GM10266 (cell line): ENCODE measurements around the gene CITED4.
"Not testable (repeated sequence)": the region's sequence is repeated elsewhere in the genome, so short reads cannot be mapped to it uniquely, and the experiment has no call there.

Experiments used
- DNase-seq: peaks from one replicate; pipeline ENCODE4 v3.0.0; 2012; ENCODE audit errors: extremely low spot score
- TF ChIP-seq, protein P1 (sequence below): IDR thresholded peaks from 2 replicates; pipeline ENCODE4 v1.5.1; 2012; ENCODE audit warnings: mild to moderate bottlenecking, low read depth; ENCODE audit not compliant: control insufficient read depth, insufficient read depth; ENCODE audit errors: missing control alignments

Gene CITED4

DNA sequence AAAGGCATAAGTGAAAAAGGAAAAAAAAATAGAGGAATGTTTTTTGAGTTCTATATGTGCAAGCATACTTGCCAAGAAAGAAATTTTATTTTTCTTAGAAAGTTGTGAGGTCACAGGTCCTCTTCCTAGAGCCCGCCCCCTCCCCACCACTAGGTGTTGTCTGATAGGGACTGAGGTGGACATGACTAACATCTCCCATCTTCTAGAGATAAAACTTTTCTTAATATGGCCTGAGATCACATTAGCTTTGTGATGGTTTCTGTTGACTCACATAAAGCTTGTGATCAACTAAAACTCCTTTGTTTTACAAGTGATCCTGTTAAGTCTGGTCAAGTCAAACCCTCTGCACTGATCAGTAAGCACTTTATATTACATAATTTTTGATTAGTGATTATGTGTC, 33.4 kb upstream of the CITED4 start:
- TF ChIP-seq, protein P1, sequence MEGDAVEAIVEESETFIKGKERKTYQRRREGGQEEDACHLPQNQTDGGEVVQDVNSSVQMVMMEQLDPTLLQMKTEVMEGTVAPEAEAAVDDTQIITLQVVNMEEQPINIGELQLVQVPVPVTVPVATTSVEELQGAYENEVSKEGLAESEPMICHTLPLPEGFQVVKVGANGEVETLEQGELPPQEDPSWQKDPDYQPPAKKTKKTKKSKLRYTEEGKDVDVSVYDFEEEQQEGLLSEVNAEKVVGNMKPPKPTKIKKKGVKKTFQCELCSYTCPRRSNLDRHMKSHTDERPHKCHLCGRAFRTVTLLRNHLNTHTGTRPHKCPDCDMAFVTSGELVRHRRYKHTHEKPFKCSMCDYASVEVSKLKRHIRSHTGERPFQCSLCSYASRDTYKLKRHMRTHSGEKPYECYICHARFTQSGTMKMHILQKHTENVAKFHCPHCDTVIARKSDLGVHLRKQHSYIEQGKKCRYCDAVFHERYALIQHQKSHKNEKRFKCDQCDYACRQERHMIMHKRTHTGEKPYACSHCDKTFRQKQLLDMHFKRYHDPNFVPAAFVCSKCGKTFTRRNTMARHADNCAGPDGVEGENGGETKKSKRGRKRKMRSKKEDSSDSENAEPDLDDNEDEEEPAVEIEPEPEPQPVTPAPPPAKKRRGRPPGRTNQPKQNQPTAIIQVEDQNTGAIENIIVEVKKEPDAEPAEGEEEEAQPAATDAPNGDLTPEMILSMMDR = no peak
- DNase-seq = no peak

DNA sequence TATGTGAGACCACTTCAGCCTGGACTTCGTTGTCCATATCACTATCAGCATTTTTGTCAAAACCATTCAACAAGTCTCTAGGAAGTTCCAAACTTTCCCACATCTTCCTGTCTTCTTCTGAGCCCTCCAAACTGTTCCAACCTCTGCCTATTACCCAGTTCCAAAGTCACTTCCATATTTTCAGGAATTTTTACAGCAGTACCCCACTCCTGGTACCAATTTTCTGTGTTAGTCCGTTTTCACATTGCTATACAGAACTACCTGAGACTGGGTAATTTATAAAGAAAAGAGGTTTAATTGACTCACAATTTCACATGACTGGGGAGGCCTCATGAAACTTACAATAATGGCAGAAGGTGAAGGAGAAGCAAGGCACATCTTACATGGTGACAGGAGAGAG, 32.7 kb upstream of the CITED4 start:
- not testable (repeated sequence) for DNase-seq

DNA sequence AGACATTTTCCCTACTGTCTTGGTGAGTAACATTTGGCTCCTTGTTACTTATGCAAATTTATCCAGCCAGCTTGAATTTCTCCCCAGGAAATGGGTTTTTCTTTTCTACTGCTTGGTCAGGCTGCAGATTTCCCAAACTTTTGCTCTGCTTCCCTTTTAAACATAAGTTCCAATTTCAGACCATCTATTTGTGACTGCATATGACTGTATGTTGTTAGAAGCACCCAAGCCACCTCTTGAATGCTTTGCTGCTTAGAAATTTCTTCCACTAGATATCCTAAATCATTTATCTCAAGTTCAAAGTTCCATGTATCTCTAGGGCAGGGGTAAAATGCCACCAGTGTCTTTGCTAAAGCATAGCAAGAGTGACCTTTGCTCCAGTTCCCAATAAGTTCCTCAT, 32.3 kb upstream of the CITED4 start:
- TF ChIP-seq, protein P1 = no peak
- no peak for DNase-seq

DNA sequence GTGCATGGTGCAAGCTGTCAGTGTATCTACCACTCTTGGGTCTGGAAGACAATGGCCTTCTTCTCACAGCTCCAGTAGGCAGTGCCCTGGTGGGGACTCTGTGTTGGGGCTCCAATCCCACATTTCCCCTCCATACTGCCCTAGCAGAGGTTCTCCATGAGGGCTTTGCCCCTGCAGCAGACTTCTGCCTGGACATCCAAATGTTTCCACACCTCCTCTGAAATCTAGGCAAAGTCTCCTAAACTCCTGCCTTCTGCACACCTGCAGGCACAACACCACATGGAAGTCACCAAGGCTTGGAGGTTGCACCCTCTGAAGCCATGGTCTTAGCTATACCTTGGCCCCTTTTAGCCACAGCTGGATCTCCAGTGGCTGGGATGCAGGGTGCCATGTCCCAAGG, 31.8 kb upstream of the CITED4 start:
- DNase-seq = no peak
- TF ChIP-seq, protein P1 = no peak

DNA sequence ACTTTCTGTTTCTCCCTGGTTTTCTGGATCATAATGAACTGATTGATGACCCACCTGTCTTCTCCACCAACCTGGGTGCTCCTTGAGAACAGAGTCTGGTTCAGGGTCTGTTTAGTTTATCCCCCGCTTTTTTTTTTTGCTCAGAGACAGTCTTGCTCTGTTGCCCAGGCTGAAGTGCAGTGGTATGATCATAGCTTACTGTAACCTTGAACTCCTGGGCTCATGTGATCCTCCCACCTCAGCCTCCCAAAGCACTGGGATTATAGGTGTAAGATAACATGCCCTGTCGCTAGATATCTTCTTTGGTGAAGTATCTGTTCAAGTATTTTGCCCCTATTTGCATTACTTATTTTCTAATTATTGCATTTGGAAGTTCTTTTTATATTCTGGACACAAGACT, 30.2 kb upstream of the CITED4 start:
- DNase-seq = no peak
- TF ChIP-seq, protein P1 = no peak

DNA sequence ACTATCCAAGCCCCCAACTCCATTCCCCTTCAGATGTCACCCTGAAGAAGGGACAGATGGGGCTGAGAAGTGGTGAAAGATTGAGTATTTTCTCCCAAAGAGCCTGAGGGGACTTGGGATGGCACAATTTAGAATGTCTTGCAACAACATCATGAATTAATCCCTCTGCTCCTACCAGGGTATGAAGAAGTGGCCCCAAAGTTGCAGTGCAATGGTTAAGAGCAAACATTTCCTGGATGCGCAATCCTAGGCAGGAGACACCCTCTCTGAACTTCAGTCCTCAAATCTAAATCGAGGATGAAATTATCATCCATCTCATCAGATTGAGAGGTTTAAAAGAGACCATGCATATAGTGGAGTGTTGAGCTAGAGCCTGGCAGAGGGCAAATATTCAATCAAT, 28.6 kb upstream of the CITED4 start:
- no peak for DNase-seq
- TF ChIP-seq, protein P1 = no peak

DNA sequence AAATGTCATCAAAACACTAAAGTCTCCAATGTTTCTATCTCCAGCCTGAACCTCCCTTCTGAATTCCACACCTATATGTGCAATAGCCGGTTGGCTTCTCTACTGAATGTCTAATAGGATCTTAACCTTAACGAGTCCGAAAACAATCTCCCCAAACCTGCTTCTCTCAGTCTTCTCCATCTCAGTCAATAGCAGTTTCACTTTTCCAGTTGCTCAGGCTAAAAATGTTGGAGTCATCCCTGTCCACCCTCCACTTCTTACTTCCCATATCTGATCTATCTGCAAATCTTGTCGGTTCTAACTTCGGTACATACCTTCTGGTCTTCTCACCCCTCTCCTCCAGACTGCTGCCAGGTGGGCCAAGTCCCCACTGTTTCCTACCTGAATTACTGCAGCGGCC, 25.5 kb upstream of the CITED4 start:
- DNase-seq = no peak
- TF ChIP-seq, protein P1 = no peak

DNA sequence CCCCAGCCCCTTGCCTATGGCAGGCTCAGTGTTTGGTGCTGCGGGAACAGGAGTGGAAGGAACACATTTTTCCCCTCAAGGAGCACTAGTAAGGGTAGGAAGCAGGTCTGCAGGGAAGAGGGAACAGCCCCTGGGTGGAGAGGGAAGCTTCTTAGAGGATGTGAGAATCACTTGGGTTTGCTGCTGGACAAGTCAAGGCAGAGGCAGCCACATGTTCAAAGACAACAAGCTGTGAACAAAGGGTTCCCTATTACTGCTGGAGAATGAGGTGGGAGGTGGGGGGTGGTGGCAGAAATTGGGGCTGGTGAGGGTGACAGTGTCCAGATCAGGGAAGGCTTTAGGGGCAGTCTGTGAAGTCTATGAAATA, 24.8 kb upstream of the CITED4 start:
- TF ChIP-seq, protein P1 = no peak

More for the DNA sequence above, 24.8 kb upstream of the CITED4 start:
- DNase-seq = no peak
